Panc1 (cell line): ENCODE data around the gene RNASE11. TPM values are rescaled to one million over a fixed set of nuclear protein-coding genes. Genes with fewer than 3 reads are reported as not detected.

ENCODE experiments used
- ATAC-seq: fragments of 200-7000 bp; cut with Tn5 transposase; 2 replicates; pipeline ENCODE4 v1.9.1; 2020; ENCODE audit warnings: mild to moderate bottlenecking, moderate library complexity
- BruUV-seq: library from RNA; stranded (reverse); fragments of 400-500 nt; replicated peaks from 2 replicates; lab custom pipeline; 2021; lab: Mats Ljungman, UMichigan
- CTCF ChIA-PET: fragments of 300-600 bp; sonication (Branson Sonifier 250); formaldehyde crosslinking; loops from one replicate; lab custom pipeline; 2022; ENCODE audit warnings: antibody characterized with exemption; lab: Charles Lee
- POLR2A ChIA-PET: fragments of 300-600 bp; sonication (Branson Sonifier 250); formaldehyde crosslinking; loops from one replicate; lab custom pipeline; 2022; ENCODE audit warnings: antibody characterized with exemption; lab: Charles Lee
- DNase-seq: peaks from one replicate; pipeline ENCODE4 v3.0.0-alpha.2; 2010; ENCODE audit warnings: low read depth, low spot score
- H3K27ac ChIP-seq: 2 replicates; pipeline ENCODE4 v1.5.1; 2011; ENCODE audit warnings: mild to moderate bottlenecking, low read length, inconsistent platforms
- H3K27me3 ChIP-seq: fragments of 200-500 bp; sonication (Bioruptor generic); 2 replicates; pipeline ENCODE4 v1.6.0; 2014; ENCODE audit warnings: low read length, inconsistent platforms; ENCODE audit not compliant: control insufficient read depth, insufficient read depth
- H3K36me3 ChIP-seq: fragments of 200-500 bp; sonication (Bioruptor generic); 2 replicates; pipeline ENCODE4 v1.5.1; 2014; ENCODE audit warnings: inconsistent platforms, mild to moderate bottlenecking, low read length, moderate library complexity; ENCODE audit not compliant: control insufficient read depth, insufficient read depth
- H3K4me1 ChIP-seq: 2 replicates; pipeline ENCODE4 v1.5.1; 2011; ENCODE audit warnings: inconsistent platforms, mild to moderate bottlenecking, low read length, moderate library complexity; ENCODE audit not compliant: control insufficient read depth, insufficient read depth
- H3K4me3 ChIP-seq, 2 experiments: 2 replicates each; pipeline ENCODE4 v1.5.1; 2011 to 2012; ENCODE audit warnings: low read depth in 2 of 2, low read length in 2 of 2, mild to moderate bottlenecking in 2 of 2, inconsistent platforms in 1 of 2, moderate library complexity in 1 of 2
- H3K9me3 ChIP-seq: fragments of 200-500 bp; sonication (Bioruptor generic); 2 replicates; pipeline ENCODE4 v1.5.1; 2014; ENCODE audit warnings: low read depth, mild to moderate bottlenecking, inconsistent platforms, low read length, moderate library complexity; ENCODE audit not compliant: control insufficient read depth, insufficient read depth
- POLR2AphosphoS5 ChIP-seq: IDR thresholded peaks from 2 replicates; pipeline ENCODE4 v1.6.1; 2012; ENCODE audit warnings: mild to moderate bottlenecking, low read depth, low read length, moderate library complexity
- SIN3A ChIP-seq: IDR thresholded peaks from 2 replicates; pipeline ENCODE4 v1.6.1; 2012; ENCODE audit warnings: low read depth, mild to moderate bottlenecking, low read length, moderate library complexity, borderline replicate concordance; ENCODE audit not compliant: insufficient read depth
- TCF7L2 ChIP-seq: IDR thresholded peaks from 2 replicates; pipeline ENCODE4 v1.6.1; 2011; ENCODE audit warnings: mild to moderate bottlenecking, low read depth, low read length, inconsistent platforms
- in situ Hi-C: cut with HindIII; loops from 2 replicates; pipeline ENCODE4 v1.10.0; 2016; ENCODE audit warnings: low sequenced_read_pairs, low pct_unique_long_range_greater_than_20kb
- intact Hi-C: fragments of 100-400 bp; cut with micrococcal nuclease; formaldehyde crosslinking; loops from one replicate; pipeline ENCODE4 v1.10.0; 2022; ENCODE audit not compliant: unreplicated experiment
- total RNA-seq: library from RNA; stranded (reverse); gene quantifications from one replicate; pipeline ENCODE4 v1.2.1, GENCODE V29; 2021; ENCODE audit not compliant: unreplicated experiment
- TF ChIP-seq, protein P1 (sequence below), 2 experiments: IDR thresholded peaks; 2 replicates each; pipeline ENCODE4 v1.6.1; 2011 to 2012; ENCODE audit warnings: low read depth in 2 of 2, control low read depth in 1 of 2, low read length in 1 of 2, mild to moderate bottlenecking in 1 of 2, moderate library complexity in 1 of 2; ENCODE audit not compliant: insufficient read depth in 1 of 2
- TF ChIP-seq, protein P2 (sequence below): fragments of 450-650 bp; IDR thresholded peaks from 2 replicates; pipeline ENCODE4 v1.5.1; 2017; ENCODE audit warnings: mild to moderate bottlenecking

The RNASE11 gene
- total RNA-seq, 1 experiment from 2014 or later, result not detected

DNA sequence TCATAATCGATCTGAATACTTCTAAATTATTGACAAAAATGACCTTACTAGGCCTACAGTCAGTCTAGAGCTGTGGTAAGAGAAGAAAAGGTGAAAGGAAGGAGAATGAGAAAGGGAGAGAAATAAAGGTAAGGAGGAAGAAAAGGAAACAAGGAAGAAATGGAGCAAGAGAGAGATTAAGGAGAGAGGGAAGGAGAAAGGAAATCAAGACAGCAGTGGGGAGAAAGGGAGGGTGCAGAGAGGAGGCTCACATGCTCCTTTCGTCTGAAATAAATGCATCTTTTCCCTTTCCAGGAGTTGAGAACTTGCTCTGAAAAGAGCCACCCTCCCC lies 30.6 kb downstream of the RNASE11 start:
- in situ Hi-C loops (no loop called here), intact Hi-C loops (no loop called here)
- Histone ChIP-seq H3K4me1 (no peaks in the 10 kb centered on the region), H3K27ac (no peak overlapping the region), H3K4me3 (no peak overlapping the region), H3K9me3 (no peaks in the 10 kb centered on the region), H3K27me3 (no peaks in the 10 kb centered on the region), H3K36me3 (no peaks in the 10 kb centered on the region)
- TF ChIP-seq SIN3A, result no peak
- TF ChIP-seq, protein P1, sequence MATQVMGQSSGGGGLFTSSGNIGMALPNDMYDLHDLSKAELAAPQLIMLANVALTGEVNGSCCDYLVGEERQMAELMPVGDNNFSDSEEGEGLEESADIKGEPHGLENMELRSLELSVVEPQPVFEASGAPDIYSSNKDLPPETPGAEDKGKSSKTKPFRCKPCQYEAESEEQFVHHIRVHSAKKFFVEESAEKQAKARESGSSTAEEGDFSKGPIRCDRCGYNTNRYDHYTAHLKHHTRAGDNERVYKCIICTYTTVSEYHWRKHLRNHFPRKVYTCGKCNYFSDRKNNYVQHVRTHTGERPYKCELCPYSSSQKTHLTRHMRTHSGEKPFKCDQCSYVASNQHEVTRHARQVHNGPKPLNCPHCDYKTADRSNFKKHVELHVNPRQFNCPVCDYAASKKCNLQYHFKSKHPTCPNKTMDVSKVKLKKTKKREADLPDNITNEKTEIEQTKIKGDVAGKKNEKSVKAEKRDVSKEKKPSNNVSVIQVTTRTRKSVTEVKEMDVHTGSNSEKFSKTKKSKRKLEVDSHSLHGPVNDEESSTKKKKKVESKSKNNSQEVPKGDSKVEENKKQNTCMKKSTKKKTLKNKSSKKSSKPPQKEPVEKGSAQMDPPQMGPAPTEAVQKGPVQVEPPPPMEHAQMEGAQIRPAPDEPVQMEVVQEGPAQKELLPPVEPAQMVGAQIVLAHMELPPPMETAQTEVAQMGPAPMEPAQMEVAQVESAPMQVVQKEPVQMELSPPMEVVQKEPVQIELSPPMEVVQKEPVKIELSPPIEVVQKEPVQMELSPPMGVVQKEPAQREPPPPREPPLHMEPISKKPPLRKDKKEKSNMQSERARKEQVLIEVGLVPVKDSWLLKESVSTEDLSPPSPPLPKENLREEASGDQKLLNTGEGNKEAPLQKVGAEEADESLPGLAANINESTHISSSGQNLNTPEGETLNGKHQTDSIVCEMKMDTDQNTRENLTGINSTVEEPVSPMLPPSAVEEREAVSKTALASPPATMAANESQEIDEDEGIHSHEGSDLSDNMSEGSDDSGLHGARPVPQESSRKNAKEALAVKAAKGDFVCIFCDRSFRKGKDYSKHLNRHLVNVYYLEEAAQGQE (IDR thresholded peaks at IDR 0.05; ENCODE audit: insufficient read depth in 1 of 2, low read depth in 2 of 2, low read length in 1 of 2), result no peak
- no peak for TF ChIP-seq POLR2AphosphoS5
- TF ChIP-seq, protein P2, sequence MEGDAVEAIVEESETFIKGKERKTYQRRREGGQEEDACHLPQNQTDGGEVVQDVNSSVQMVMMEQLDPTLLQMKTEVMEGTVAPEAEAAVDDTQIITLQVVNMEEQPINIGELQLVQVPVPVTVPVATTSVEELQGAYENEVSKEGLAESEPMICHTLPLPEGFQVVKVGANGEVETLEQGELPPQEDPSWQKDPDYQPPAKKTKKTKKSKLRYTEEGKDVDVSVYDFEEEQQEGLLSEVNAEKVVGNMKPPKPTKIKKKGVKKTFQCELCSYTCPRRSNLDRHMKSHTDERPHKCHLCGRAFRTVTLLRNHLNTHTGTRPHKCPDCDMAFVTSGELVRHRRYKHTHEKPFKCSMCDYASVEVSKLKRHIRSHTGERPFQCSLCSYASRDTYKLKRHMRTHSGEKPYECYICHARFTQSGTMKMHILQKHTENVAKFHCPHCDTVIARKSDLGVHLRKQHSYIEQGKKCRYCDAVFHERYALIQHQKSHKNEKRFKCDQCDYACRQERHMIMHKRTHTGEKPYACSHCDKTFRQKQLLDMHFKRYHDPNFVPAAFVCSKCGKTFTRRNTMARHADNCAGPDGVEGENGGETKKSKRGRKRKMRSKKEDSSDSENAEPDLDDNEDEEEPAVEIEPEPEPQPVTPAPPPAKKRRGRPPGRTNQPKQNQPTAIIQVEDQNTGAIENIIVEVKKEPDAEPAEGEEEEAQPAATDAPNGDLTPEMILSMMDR, result no peak
- TF ChIP-seq TCF7L2, result no peak
- no TSS peak for BruUV-seq
- CTCF ChIA-PET, result no interaction called here
- POLR2A ChIA-PET, result no interaction called here
- ATAC-seq, result no peak
- DNase-seq, result no peak

DNA sequence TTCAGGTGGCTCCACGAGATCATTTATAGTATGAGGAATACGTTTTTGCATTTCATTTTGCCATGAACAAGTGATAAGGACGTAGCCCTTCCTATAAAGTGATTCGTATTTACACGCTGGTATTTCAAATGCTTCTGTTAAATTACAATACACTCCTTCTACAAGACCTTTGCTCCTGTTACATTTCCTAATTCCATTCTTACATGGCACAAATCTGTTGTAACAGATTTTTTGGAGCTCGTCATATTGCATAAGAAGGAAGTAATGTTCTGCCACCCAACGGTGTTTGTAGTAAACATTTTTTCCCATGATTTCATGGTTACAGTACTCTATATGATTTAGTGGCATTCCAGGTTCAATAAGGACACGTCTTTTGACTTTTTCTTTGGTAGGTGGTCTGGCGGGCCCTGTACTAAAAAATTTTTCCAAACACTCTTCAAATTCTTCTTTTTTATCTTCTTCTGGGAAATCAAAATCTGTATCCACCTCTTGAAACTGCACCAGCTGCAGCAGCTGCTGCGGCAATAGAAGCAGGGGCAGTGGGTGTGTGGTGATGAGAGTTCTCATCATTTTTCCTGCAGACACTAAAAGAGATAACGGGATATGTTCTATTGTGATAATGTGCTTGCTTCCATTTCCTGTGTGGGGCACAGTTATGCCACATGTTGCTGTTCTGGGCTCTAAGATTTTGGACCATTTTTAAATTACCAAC lies 31.1 kb downstream of the RNASE11 start:
- intact Hi-C loops, result no loop called here
- Histone ChIP-seq H3K4me3 (no peak overlapping the region), H3K9me3 (no peaks in the 10 kb centered on the region), H3K4me1 (no peaks in the 10 kb centered on the region), H3K36me3 (no peaks in the 10 kb centered on the region), H3K27me3 (no peaks in the 10 kb centered on the region), H3K27ac (no peak overlapping the region)
- CTCF ChIA-PET, result no interaction called here
- POLR2A ChIA-PET, result no interaction called here
- no TSS peak for BruUV-seq
- in situ Hi-C loops, result no loop called here
- no peak for DNase-seq
- TF ChIP-seq, protein P1 (IDR thresholded peaks at IDR 0.05; ENCODE audit: insufficient read depth in 1 of 2, low read depth in 2 of 2, low read length in 1 of 2), result no peak
- no peak for TF ChIP-seq POLR2AphosphoS5
- TF ChIP-seq TCF7L2, result no peak
- no peak for TF ChIP-seq SIN3A
- TF ChIP-seq, protein P2, result no peak
- ATAC-seq, result no peak
